ENCODE results near the gene CREB5.
"Not testable (repeated sequence)": the region's sequence is repeated elsewhere in the genome, so short reads cannot be mapped to it uniquely, and the experiment has no call there.

CREB5 gene

DNA sequence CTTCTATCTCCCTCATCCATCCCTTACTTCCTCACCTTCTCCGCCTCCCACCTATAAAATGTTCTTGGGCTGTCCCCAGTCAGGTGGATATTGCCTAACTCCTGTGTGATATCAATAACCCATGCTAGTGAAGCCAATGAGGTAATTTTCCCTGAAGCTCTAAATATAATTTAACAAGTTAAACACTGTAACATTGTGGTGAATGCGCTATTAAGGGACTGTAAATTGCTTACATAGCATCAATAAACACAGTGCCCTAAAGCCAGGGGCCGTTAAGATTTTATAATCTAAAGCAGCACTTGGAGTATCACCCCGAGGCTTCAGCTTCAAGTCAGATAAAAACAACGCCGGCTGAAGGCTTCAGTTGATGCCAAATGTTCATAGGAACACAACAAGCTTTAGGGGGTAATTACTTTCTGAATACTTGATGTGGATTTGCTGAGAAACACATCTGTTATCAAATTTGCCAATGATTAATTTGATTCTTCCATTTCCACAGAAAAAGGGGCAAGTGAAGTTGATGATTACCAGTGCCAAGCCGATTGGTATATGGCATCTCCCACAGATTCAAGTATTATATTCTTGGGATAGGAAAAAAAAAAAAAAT, 138.4 kb downstream of the CREB5 start:
- no peak for DNase-seq (ENCODE audit: low read depth)

DNA sequence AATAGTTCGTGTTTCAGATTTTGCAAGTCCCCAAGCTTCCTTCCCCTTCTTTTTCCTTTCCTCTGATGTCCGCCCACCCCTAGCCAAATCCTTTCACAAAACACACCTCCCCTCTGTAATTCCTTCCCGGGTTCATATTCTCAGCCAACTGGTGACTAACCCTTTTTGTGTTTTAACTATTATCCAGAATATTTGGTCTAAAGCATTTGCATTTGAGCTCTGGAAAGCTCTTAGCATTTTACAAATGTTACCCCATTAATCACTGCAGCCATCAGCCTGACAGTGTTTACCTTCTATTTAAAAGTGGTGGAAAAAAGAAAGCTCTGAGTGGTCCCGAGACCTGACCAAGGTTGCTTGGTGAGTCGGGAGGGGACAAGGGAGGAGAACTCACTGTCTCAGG, 139.0 kb downstream of the CREB5 start:
- DNase-seq (ENCODE audit: low read depth): no peak

DNA sequence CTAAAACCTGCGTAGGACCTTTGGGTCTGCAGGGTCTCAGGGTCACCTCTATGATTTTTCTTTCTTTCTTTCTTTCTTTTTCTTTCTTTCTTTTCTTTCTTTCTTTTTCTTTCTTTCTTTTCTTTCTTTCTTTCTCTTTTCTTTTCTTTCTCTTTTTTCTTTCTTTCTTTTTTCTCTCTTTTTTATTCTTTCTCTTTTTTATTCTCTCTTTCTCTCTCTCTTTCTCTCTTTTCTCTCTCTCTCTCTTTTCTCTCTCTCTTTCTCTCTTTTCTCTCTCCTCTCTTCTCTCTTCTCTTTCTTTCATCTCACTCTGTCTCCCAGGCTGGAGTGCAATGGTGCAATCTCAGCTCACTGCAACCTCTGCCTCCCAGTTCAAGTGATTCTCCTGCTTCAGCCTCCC, 139.4 kb downstream of the CREB5 start:
- DNase-seq (ENCODE audit: low read depth): not testable (repeated sequence)

DNA sequence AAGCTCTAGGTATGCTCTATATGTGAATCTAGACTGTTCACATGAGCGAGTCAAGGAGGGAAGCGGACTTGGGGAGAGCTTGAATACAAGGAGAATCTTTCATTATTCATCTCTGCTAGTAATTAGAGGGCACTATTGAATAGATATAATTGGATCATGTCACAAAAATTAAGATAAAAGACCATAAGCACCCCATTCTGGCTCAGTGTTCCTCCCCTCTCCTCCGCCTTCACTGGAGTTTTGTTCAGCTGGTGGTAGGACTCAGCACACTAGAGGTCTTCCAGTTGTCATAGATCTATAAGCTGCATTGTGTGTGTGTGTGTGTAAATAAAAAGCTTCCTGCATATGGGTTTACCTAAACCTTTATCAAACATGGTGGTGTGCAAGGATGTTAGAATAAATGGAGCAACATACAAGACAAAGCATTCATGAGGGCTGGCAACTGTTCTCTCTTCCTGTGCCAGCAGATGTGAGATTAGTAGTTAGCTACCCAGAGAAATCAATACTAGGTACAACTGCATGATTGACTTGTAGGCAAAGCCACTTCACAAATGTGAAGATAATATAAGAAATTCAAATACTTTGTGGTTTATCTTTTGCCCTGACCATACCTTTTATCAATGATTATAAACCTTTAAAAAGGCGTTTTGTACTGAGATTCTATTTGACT, 142.6 kb downstream of the CREB5 start:
- no peak for DNase-seq (ENCODE audit: low read depth)

DNA sequence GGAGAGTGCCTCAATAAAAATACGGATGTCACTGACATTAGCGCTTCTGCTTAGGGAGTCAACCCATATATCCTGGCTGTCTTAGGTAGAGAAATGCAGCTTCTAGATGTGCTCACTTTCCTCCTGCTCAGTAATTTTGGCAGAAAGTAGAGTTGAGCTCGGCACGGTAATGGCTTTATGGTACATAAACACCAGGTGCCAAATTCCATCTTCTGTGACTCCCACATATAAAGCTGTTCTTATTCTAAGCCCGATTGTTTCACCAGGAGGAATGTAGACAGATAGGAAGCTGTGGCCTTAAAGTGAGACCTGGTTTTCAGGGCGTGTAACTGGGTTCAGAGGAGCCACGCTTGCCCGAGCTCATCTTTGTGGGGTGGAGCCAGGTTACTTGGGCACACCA, 143.7 kb downstream of the CREB5 start:
- DNase-seq (ENCODE audit: low read depth): no peak

DNA sequence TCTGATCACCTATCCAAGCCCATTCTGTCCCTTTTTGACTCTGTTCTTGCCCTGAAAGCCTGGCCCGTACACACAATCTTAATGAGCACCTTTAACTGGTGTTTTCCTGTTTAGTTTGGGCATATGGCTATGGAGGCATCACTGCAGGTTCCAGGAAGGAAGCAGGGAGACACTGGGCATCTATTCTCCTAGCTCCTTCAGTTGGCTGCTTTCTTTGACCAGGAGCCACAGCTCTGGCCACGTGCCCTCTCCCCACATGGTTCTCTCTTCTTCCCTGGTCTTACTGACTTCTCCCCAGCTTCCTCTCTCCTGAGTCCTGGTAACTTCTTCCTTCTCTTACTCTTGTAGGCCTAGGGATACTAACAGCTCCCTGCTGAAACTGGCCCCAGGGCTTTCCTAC, 144.4 kb downstream of the CREB5 start:
- DNase-seq (ENCODE audit: low read depth): no peak

DNA sequence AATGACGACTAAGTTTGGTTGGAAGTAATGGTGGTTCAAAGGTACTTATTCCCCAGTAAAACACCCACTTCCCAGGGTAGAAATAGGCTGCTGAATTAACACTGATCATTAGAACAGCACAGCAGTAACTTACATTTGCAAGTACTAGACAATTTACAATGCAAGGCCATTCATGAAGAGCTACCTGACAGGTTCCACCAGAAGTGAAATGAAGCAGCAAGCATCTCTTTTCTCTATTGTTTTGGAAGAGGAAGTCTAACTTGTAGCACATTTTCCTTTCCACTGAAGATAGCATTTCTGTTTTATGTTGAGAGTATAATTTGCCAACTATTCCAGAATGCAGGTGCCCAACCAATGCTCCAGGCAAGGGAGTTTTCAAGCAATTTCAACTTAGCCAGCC, 145.9 kb downstream of the CREB5 start:
- no peak for DNase-seq (ENCODE audit: low read depth)

DNA sequence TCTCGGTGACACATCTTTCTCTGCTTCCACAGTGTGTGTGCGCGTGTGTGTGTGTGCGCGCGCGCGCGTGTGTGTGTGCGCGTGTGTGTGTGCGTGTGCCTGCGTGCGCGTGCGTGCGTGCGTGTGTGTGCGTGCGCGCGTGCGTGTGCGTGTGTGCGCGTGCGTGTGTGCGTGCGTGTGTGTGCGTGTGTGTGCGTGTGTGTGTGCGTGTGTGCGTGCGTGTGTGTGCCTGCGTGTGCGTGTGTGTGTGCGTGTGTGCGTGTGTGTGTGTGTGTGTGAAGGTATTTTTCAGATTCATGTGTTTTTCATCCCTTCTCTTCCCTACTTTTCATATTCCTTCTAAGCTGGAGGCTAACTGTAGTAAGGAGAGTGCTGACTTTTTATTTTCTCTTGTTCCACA, 148.4 kb downstream of the CREB5 start:
- no peak for DNase-seq (ENCODE audit: low read depth)

DNA sequence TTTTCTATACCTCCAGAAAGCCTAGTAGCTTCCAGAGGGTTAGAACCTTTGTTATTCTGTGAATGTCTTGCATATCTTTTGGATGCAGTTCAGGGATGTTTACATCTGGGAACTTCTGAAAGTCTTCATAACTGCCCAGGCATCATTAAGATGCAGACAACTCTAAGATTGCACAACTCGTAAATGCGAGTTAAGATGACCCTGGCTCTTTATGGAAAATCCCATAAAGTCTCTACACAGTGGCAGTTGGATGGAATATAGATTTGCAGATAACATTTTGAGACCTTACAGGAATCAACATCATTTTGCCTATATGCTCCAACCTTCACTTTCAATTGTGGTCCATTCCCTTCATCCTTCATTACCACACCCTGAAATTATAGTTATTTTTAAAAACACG, 151.7 kb downstream of the CREB5 start:
- DNase-seq (ENCODE audit: low read depth): no peak

DNA sequence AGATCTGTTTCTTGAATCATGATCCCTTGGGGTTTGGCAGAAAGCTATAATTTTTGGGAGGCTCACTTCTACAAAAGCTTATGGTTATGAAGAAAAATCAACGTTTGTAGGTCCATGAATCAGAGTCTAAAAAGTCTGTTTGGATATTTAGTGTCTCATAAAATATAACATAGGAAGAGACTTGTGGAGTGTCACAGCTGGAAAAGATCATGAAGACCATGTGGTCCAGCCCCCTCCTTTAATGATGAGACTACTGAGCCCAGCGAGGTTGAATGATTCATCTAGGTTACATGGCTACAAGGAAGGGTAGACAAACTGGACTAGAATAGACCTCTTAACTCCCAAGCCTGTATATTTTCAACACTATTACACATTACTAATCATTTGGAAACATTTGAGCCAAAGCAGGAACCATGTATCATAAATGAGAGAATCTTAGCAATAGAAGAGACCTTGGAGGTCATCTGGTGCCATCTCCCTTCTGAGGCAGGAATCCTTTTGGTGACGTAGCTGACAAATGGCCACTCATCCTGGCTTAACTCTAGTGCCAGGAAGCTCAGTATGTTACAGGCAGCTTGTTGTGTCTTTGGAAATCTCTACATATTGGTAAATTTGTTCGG, 152.5 kb downstream of the CREB5 start:
- DNase-seq (ENCODE audit: low read depth): no peak

DNA sequence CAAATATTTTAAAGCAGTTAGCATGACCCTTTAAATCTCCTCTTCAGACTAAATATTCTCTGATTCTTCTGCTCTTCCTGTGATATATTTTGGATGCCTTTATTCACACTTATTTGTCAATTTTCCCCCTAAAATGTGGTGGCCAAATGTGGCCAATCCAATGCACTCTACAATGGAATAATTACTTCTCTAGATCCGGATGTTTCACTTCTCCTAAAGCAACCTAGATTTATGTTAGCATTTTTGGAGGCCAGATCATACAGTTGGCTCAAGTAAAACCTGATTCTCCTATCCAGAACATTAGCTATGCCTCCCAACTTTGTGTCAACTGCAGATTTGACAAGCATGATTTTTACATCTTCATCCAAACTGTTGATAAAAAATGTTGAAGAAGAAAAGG, 153.7 kb downstream of the CREB5 start:
- DNase-seq (ENCODE audit: low read depth): no peak

DNA sequence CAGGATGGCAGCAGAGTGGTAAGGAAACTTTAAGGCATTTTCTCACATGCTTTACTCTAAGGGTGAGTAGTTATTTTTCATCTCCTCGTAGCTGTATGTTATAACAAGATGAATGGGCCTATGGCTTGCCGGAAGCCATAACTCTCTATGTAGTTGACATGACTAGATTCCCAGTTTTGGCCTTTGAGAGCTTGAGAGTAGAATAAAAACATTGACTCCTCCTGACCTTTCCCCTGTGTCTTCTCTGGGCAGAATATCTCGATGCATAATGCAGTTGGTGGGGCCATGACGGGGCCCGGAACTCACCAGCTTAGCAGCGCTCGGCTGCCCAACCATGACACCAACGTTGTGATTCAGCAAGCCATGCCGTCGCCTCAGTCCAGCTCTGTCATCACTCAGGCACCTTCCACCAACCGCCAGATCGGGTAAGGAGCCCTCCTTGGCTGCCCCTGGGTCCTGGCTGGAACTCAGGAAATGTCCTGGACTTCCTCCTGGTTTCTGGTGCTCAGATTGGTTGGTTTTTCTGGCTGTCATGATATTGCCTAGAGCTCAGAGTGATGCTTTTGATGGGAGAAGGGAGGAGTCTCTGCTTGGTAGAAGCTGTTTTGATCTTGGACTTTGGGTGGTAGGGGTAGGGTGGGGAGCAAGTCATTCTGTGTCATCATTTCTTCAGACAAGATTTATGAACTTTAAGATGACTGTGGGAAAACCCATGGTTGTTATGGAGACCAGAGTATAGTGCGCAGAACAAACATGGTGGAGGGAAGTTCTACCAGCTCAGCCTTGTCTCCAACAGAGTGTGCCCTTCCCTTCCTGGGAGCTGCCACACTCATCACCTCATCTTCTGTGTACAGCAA, 158.0 kb downstream of the CREB5 start:
- no peak for DNase-seq (ENCODE audit: low read depth)

DNA sequence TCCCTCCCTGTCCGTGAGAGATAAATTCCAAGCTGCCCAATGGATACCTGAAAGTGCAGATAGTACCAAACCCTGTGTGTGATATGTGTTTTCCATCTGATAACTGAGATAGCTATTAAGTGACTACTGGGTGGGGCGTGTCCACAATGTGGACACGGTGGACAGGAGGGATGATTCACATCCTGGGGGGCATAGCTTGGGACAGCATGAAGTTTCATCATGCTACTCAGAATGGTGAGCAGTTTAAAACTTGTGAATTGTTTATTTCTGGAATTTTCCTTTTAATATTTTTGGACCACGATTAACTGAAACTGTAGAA, 158.6 kb downstream of the CREB5 start:
- peak; percentile 32 for DNase-seq (ENCODE audit: low read depth)

DNA sequence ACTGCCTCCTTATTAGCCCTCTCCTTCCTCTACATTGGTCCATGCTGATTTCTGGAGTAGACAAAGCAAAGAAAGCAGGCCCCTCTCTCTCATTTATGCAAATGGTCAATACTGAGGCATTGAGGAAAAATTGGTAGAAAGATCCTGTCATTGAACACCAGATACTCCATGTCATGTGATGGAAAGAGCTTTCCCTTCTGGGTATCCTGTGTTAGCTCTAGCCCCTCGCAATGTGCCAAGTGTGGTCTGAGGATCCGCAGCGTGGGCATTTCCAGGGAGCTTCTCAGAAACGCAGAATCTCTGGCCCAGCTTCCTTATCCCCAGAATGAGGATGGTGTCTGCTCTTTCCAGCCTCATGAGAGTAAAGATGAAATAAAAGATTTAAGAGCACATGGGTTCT, 159.1 kb downstream of the CREB5 start:
- no peak for DNase-seq (ENCODE audit: low read depth)

DNA sequence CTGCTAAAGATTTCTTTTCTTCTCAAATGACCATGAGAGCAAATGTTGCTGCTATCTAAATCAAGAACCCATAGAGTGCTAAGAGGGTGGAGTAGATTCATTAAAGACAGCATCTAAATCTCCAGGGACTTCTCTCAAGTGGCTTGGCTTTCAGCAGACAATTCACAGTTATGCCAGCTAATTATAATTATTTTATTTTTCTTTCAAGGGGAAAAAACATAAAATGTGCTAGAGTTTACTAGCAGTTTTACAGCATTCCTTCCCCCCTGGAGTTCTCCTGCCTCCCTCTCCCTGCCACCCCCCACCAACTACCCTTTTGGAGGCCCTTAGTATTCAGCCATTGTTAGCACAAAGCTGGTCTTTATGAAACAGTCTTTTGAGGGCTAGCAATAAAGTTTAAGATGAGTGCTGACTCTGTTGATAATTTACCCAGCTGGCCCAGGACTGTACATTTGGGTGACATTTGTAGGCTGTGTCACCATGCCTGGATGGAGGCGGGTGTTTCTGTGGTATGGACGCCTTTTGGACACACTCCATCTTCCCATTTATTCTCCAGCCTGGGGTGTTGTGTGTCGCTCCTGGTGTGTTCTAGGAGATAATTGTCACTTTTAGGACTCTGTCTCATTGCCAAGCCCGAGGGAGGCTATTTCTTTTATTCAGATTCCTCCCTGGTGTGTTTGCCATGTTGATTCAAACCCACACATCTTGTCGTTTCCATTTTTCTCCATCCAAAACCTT, 160.2 kb downstream of the CREB5 start:
- no peak for DNase-seq (ENCODE audit: low read depth)

DNA sequence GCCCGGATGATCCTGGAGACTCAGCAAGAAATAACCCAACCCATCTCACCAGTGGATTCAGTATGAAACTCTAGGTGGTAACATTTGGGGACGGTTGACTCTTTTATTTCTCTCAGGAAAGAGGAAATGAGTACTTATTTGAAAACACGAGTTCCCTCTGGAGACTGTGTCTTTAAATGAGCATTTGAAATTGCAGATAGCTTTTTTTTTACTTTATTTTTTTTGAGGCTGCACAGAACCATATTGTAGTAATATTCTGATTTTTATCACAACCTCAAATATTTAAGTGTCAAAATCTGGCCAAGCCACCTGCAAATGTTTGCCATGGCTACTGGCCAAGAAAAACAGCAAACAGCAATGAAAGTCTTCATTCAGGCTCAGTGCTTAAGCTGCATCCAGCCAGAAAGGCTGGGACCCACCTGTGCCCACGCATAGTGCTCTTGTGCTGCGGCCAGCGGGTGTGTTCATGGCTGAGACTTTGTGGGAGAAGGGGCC, 160.8 kb downstream of the CREB5 start:
- DNase-seq (ENCODE audit: low read depth): peak; percentile 68

DNA sequence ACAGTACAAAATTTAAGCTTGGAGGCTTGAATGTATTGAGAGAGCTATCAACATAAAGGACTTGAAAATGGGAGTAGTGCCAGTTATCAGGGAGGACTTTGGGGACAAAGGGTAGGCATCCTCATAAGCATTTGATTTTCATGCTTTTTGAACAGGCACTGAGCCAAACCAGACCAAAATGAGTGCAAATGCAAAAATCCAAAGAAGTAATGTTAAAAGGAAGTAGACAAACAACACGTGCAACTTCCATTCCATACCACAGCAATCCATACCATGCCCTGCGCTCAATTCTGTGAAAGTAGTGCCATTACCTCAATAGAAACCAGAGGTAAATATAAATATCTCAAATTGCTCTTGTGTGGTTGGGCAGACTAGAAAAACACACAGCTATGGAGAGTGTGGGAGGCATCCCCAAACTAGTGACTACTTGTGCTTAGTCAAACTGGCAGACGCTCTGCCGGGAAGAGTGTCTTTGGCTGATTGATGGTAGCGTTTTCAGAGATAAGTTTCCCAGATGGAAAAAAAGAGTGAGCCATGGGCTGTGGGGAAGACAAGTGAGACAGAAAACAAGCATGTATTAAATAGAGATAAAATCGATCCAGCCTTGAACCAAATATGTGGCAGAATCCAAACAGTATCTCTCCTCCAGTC, 161.5 kb downstream of the CREB5 start:
- peak; percentile 91 for DNase-seq (ENCODE audit: low read depth)

DNA sequence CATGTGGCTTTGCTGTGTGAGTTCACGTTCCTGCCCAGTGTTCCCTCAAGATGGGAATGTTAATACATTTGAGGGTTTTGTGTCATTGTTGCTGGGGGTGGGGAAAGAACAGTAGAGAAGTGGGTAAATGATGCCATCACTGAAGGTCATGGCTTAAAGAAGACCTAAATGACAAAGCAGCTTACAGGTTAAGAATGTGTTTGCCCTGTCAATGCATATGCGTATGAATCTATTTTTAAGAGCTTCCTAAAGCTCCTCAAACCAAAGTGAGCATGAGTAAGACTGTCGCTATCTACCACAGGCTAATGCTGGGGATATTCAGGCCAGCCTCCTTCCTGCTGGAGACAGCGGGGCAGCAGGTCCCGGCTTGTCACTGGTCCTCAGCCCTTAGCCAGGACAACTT, 162.9 kb downstream of the CREB5 start:
- peak; percentile 67 for DNase-seq (ENCODE audit: low read depth)

DNA sequence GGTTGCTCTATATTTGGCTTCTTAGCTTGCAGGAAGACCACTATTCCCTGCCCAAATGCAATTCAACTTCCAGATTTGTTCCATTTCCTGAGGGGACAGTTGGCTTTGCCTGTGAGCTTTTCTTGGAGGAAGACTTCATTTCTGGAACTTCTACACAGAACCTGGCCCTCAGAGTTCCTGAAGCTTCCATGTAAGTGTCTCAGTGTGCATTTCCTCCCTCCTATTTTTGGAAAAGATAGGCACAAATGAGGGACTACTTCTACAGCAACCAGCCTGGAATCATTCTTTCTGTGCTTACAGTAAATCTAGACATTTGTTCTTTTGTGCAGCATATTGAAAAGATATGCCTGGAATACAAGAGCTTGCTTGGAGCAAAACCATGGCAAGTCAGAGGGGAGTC, 164.3 kb downstream of the CREB5 start:
- no peak for DNase-seq (ENCODE audit: low read depth)

DNA sequence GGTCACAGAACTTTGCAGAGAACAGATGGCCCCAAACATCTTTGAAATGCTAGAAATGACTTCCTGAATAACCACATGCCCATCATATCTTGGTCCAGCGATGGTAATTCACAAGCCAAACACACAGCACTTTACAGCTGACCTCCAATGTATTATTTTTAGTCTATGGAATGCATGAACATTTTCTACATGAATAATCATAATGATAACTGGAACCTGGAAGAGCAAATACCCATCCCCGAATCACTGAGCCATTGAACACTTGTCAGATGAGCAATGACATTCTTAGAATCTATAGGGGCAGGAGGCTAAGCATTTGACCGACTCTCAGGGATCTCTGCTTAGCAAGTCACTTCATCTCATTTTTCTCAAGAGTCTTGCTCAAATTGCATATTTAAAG, 167.3 kb downstream of the CREB5 start:
- no peak for DNase-seq (ENCODE audit: low read depth)

DNA sequence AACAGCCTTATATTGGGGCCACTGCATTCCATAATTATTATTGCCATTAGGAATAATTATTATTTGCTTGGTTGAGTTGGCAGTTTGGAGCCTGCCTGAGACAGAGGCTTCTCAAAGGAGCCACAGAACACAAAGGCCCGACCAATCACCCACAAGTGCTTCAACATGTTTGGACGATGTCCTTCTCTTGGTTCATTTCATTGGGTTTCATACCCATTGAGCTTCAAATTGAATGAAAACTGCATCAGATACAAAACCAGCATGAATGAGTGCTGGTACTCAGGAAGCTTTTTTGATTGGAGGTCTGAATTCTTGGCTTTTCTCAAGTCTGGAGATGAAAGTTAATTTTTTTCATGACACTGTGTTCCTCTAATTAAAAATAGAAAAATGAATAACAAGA, 168.3 kb downstream of the CREB5 start:
- no peak for DNase-seq (ENCODE audit: low read depth)

DNA sequence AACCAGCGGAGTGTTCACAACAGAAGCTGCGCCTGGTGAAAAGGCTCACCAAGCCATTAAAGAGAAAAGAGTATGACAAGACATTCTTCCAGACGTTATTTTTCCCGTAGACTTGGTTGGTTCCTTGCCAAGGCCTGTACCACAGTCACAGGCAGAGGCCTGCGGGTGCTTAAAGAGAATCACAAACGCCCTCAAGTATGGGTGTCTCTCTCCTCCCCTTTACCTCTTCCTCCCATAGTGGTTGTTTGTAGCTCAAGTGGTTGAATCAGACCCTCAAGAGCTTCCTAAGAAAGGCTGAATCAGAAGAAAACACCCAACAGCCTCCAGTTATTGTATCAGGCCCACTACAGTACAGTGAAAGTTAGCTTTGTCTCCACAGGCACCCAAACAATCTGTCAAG, 169.0 kb downstream of the CREB5 start:
- no peak for DNase-seq (ENCODE audit: low read depth)

Data from amniotic epithelial cell (primary cell).